WERI-Rb-1 (cell line): ENCODE data around the gene CADM1.

Experiments
- DNase-seq: peaks from one replicate; pipeline ENCODE4 v3.0.0-alpha.2; 2020
- H3K27ac ChIP-seq: fragments of 250-450 bp; sonication (Bioruptor Pico); 2 replicates; pipeline ENCODE4 v1.5.1; 2020; ENCODE audit warnings: mild to moderate bottlenecking, moderate library complexity
- H3K27me3 ChIP-seq: fragments of 250-450 bp; sonication (Bioruptor Pico); 2 replicates; pipeline ENCODE4 v1.5.1; 2021; ENCODE audit warnings: mild to moderate bottlenecking, low read depth, moderate library complexity; ENCODE audit not compliant: insufficient read depth, severe bottlenecking
- H3K36me3 ChIP-seq: fragments of 250-450 bp; sonication (Bioruptor Pico); 2 replicates; pipeline ENCODE4 v1.5.1; 2020; ENCODE audit warnings: mild to moderate bottlenecking, moderate library complexity
- H3K4me3 ChIP-seq: 2 replicates; pipeline ENCODE4 v1.5.1; 2011; ENCODE audit warnings: low read depth, mild to moderate bottlenecking, control low read depth, low read length
- H3K9me3 ChIP-seq: fragments of 250-450 bp; sonication (Bioruptor Pico); 2 replicates; pipeline ENCODE4 v1.5.1; 2021; ENCODE audit warnings: mild to moderate bottlenecking, moderate library complexity; ENCODE audit not compliant: severe bottlenecking
- TF ChIP-seq, protein P1 (sequence below): IDR thresholded peaks from 2 replicates; pipeline ENCODE4 v1.5.1; 2011; ENCODE audit warnings: low read depth, mild to moderate bottlenecking, control low read depth, inconsistent platforms, low read length

Gene CADM1

GRCh38 chr11:115126092-115126491, 378.1 kb downstream of the CADM1 start:
- Histone ChIP-seq H3K4me3 (no peak overlapping the region), H3K36me3 (no peaks in the 10 kb centered on the region), H3K27me3 (no peaks in the 10 kb centered on the region), H3K9me3 (no peaks in the 10 kb centered on the region), H3K27ac (no peak overlapping the region)
- DNase-seq: no peak
- TF ChIP-seq, protein P1, sequence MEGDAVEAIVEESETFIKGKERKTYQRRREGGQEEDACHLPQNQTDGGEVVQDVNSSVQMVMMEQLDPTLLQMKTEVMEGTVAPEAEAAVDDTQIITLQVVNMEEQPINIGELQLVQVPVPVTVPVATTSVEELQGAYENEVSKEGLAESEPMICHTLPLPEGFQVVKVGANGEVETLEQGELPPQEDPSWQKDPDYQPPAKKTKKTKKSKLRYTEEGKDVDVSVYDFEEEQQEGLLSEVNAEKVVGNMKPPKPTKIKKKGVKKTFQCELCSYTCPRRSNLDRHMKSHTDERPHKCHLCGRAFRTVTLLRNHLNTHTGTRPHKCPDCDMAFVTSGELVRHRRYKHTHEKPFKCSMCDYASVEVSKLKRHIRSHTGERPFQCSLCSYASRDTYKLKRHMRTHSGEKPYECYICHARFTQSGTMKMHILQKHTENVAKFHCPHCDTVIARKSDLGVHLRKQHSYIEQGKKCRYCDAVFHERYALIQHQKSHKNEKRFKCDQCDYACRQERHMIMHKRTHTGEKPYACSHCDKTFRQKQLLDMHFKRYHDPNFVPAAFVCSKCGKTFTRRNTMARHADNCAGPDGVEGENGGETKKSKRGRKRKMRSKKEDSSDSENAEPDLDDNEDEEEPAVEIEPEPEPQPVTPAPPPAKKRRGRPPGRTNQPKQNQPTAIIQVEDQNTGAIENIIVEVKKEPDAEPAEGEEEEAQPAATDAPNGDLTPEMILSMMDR: no peak

DNA sequence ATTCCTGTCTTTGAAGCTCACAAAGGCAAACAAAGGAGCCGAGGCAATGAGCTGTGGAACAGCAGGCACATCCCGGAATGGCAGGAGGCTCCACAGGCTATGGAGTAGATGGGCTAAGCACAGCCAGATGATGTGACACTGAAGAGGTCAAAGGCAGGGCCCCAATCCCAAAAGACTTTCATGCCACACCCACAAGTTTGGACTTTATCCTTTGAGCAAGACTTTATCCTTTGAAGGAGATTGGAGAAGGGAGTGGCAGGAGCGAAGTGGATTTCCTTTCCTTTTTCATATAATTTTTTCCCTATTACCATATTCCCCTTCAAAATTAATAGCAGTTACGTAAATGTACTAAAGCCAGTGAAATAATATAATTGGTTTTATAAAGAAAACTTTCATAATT, 379.4 kb downstream of the CADM1 start:
- no peak overlapping the region for H3K27ac ChIP-seq
- no peak overlapping the region for H3K4me3 ChIP-seq
- H3K9me3 ChIP-seq: no peaks in the 10 kb centered on the region
- no peaks in the 10 kb centered on the region for H3K36me3 ChIP-seq
- no peak for DNase-seq
- H3K27me3 ChIP-seq: no peaks in the 10 kb centered on the region
- TF ChIP-seq, protein P1: no peak

- no peaks in the 10 kb centered on the region for H3K36me3 ChIP-seq
- no peak overlapping the region for H3K27ac ChIP-seq
- no peaks in the 10 kb centered on the region for H3K9me3 ChIP-seq
- H3K27me3 ChIP-seq: no peaks in the 10 kb centered on the region
- no peak overlapping the region for H3K4me3 ChIP-seq
- TF ChIP-seq, protein P1: no peak
- DNase-seq: no peak
These were observed 380.6 kb downstream of the CADM1 start for GRCh38 chr11:115123641-115124040.

- TF ChIP-seq, protein P1: no peak
- Histone ChIP-seq H3K9me3 (no peaks in the 10 kb centered on the region), H3K4me3 (no peak overlapping the region), H3K27ac (no peak overlapping the region), H3K27me3 (no peaks in the 10 kb centered on the region), H3K36me3 (no peaks in the 10 kb centered on the region)
- DNase-seq: no peak
These were observed 381.9 kb downstream of the CADM1 start for GRCh38 chr11:115122274-115122673.
